Glomerular visceral epithelial cell (primary cell): ENCODE measurements around the gene APCDD1.

Experiments used
- DNase-seq: peaks from one replicate; pipeline ENCODE4 v3.0.0-alpha.2; 2016; ENCODE audit errors: extremely low spot score

APCDD1 gene

DNA sequence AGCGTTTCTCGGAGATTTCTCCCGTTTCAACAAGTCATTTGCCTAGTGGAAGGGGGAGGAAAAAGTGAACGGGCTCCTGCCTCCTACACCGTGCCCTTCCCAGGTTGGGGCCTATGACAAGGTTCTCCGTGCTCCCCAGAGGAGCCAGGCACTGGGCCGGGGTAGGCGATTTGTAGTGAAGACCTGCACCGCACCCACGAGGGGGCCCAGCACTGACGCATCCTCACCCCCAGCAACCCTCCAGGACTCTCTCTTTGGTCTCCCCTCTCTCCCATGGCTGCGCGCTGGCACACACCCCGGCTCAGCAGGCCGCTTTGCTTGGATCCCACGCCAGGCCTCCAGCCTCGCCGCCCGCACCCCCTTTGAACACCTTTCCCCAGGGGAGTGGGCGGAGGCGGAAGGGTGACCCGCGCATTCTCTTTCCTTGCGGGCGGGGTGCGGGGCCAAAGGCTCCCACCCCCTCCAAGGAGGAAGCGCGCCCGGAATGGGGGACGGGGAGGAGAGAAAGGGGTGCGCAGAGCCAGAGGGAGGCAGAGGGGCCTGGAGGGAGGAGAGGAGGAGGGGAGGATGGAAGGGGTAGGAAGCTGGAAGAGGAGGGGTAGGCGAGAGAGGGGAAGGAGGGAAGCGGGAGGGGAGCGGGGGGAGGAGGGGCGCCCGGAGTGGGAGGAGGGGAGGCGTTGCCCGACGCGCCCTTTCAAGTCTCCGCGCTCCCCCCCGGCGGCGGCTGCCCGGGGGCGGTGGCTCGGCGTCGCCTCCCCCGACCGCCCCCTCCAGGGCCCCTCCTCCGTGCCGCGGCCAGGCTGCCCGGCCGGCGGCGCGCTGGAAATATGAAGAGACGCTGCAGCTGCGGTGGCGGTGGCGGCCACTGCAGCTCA, at the start of gene APCDD1:
APCDD1 (plus strand) TSS at position 830 of the 875 bp plus-strand sequence. CDS start 347 bp downstream, outside the sequence.
- DNase-seq: no peak

DNA sequence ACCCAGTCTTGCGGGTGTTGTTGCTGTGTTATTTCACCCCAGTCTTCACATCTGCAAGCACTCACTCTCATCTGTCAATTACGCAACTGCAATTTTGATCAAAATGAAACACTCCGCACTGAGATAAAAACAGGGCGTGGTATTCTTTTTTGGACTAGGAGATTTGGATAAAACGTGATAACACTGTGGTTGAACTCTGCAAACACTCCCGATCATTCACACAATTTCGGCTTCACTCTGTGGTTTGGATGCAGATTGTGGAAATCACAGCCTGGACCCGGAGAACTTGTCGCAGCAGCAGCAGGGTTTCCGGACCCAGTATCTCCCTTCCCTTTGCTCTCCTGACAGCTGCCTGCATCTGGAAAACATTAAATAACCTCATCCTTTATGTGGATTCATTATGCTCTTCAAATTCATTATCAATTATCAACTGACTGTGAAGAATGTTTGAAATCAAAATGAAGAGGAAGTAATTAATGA, 49.4 kb upstream of the APCDD1 start:
- no peak for DNase-seq

DNA sequence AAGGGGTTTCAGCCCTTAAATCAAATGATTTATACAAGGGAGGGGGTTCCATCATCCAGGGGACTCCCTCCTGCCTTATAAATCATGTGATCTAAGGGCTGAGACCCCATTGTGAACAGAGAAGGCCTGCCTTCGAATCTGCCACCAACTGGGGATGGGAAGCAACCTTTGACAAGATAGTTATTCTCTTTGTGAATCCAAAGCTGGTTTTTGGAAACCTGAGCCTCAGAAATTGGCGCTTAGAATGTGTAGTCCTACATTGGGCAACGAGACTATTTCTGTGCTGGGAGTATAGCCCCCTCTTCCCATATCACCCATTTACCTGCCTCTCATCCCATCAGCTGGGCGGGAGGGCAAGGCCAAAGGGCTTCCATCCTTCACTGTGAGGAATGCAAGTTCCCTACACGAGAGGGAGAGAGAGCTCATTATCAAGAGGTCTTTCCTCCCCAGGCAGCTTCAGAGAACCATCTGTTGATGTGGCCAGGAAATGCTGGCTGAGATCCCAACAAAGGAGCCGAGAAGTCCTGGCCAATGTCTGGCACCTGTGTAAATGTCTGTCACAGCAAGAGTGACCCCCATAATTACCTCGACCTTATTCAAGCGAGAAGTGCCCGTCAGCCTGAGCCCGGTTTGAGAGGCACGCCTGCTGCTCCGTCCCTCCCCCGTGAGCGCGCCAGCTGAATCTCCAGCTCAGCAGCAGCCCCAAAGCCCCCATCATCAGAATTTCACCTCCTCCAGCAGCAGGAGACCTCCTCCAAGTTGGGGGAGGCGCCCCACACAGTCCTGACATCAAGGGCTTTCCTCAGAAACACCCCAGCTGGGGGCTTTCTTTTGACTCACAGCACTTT, 48.4 kb upstream of the APCDD1 start:
- no peak for DNase-seq

DNA sequence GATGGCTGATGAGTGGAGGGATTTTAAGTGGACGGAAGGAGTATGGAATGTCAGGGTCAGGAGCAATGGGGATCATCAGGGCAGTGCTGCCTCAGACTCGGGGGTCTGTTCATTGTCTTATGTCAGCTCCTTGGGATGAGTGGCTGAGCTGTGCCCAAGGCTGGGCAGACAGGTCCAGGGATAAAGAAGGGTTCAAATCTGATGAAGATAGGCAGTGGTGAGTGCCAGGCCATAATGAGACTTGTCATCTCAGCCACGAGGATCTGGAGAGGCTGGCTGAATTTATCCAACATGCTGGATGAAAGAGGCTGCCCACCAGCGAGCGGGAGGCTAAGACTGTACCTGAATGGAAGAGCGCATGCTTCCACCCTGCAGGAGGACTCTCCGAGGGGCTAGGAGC, 46.3 kb upstream of the APCDD1 start:
- DNase-seq: no peak

DNA sequence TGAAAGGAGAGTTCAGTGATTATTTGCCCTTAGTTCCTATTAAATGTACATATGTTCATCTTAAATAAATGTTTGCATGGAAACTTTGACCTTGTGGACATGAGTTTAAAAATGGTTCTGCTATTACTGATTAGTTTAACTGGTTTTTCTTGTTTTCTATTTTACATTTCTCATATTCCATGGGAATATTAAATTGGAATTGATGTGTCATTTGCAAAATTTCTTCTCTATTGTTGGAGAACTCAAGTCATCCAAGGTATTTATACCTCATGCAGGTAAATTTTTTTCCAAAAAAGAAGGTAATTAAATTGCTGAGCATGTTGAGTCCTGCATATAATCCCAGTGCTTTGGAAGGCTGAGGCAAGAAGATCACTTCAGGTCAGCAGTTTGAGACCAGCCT, 45.4 kb upstream of the APCDD1 start:
- DNase-seq: no peak

DNA sequence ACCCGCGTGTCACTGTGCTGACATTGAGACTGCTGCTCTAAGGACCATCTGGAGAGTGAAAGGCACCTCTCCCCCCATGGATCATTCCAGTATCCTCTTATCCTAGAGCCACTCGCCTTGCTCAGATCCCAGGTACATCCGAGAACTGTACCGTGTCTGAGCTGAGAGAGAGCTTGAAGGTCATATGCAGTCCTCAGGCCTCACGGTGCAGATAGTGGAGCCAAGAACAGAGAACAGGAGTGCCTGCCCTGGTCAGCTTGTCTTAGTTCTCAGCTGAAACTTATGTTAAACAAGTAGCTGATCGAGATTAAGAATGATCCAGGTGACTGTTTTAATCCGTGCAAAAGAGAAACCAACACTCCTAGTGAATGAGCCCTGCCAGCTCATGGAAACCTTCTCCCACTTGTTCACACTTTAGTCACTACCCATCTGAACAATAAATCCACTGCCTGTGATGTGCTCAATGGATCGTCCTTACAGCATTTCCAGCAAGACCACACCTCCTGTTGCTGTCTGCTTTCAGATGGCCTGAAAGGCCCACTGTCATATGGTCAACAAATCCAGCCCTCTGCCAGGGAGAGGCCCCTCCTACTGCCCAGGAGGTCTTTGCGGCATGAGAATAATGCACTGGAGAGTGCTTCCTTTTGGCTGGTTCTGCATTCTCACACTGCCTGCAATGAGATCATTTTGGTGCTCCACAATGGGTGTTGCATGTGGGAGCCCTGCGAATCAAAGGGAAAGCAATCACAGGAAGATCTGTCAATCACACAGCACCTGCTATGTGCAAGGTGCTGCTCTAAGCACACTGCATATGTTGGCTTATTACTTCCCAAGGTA, 43.7 kb upstream of the APCDD1 start:
- no peak for DNase-seq

DNA sequence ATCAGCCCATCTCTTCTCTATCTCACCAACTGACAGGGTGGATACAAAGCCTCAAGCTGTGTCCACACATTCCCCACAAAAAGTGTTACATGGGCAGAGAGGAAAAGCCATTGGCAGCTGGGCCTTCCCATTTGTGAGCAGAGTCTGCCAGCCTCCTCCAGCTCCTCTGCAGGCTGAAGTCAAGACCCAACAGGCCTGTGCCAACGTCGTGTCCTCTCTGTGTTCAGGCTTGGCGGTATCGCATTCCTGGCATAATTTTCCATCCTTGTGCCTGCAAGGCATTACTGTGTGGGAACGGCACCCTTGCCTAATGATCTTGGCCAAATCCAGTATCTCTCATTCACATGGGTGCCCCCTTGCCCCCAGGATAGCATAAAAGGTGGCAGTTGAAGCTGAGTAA, 41.5 kb upstream of the APCDD1 start:
- no peak for DNase-seq

DNA sequence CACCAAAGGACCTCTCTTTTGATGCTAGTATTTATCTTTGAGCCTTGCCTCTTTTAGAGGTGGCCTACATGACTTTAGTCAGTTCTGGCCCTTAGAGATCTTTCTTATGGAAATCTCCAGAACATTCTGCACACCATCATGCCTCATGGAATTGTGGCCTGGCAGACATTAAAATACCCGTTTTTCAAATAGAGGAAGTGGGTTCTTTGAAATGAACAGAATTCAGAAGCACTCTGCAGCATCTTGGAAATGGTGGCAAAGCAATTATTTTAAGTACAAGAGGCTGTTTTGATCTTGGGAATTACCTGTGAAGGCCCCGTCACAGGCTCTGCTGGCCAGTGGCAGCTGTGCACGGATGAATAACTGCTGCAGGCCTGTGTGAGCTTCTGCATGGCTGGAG, 40.7 kb upstream of the APCDD1 start:
- no peak for DNase-seq

DNA sequence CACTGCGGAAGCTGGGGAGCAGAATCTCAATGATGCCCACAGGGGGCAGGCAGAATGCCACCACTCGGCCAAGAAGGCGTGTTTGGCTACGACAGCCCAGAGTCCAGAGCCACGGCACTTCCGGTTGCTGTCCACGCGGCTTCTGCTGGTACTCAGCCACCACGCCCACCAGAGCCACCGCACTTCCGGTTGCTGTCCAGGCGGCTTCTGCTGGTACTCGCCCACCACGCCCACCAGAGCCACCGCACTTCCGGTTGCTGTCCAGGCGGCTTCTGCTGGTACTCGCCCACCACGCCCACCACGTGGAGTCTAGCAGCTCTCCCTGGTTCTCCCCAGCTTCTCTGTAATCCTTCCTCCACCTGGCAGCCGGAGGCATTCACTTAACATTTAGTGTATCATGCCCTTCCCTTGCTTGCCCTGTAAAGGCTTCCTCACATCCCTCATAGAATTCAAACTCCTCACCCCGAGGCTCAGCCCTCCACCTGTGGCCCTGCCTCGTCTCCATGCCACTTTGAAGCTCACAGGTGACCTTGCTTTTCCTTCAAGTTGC, 40.1 kb upstream of the APCDD1 start:
- DNase-seq: no peak

DNA sequence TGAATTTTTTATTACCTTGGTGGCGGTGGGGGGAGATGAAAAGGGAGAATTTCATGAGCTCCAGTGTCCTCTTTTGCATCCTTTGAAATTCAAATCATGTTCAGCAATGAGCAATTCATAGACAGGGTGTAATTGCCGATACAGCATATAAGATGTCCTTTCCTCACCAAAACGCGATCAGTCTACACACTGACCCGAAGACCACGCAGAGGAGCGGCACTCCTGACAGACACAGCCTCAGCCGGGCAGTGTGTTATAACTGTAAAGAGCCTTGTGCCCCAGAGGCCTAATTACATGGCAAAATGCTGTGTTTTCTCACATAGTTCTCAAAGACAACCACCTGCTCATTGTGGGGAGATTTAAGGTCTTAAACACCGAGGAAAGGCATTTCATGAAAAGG, 38.4 kb upstream of the APCDD1 start:
- DNase-seq: no peak

DNA sequence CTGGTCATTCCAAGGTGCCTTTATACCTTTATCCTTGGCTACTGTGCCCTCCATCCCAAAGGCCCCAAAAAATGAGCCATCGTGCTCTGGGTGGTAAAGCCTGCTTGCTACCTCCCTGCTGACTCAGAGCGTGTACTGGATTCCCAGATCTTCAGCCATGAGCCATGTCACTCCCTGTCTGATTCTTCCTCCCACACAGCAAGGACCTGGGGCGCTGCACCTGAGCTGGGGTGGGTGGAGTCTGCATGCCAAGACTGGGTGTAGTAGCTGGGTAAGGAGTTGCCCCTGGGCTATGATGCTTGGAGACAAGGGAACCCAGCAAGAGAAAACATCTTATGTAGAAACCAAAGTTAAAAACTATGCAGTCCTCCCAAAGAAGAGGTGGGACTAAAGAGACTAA, 37.2 kb upstream of the APCDD1 start:
- no peak for DNase-seq

DNA sequence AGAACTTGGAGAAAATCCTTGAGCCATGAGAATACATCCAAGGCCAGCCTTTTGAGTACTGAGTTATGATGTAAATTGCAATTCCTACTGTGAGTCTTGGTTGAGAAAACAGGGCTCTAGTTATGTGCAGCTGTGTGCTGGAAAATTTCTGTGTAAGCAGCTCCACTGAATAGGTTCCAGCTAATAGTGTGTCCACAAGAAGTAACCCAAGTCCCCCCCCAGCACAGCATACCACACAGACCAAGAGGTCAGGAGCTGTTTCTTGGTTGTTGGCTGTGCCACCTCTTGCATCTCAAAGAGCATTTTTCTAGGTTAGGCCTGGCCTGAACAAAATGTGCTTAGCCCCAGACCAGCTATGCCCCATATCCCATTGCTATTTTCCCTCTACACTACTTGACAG, 36.8 kb upstream of the APCDD1 start:
- DNase-seq: no peak

DNA sequence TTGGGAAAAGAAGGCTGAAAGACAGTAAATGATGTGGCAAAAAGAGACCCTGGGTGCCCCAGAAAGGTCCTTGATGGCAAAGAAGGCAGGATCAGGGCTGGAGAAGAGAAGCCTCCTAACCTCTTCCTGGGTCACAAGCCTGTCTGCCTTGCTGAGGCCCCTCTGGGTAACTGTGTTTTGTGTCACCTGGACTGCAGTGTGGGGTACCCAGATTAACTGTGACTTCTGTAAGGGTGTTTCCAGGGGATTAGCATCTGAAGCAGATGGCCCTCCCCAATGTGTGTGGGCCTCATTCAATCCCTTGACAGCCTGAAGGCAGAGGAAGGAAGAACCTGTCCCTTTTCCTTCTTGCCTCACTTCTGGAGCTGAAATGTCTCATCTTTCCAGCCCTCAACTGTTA, 35.6 kb upstream of the APCDD1 start:
- DNase-seq: no peak

DNA sequence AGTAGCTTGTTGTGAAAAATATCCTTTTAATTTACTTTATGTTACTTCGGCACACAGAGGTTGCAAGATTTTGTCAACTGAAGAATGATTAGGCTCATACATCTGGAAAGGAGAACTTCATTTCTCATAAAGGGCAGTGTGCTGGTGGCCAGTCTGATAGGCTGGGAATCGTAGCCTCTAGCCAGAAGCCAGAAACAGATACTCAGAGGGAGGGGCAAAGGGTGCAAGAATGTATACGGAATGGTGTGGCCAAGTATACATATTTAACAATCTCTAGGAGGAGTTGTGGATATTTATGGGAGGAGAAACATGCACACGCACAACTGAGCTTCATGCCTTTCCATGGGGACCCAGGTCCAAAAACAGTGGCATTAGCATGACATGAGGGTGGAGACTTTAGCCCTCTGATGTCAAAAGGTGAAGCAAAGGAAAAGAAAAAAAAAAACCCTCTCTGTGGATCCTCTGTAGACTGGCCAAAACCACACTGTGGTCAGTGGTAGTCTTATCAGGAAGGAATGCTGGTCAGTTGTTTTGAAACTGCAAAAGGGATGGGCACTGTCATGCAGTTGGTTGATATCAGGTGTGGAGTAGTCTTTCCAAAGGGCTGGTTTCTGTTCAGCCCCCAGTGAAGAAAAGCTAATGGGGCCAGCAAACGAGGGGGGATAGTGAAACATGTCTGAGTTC, 34.9 kb upstream of the APCDD1 start:
- no peak for DNase-seq

DNA sequence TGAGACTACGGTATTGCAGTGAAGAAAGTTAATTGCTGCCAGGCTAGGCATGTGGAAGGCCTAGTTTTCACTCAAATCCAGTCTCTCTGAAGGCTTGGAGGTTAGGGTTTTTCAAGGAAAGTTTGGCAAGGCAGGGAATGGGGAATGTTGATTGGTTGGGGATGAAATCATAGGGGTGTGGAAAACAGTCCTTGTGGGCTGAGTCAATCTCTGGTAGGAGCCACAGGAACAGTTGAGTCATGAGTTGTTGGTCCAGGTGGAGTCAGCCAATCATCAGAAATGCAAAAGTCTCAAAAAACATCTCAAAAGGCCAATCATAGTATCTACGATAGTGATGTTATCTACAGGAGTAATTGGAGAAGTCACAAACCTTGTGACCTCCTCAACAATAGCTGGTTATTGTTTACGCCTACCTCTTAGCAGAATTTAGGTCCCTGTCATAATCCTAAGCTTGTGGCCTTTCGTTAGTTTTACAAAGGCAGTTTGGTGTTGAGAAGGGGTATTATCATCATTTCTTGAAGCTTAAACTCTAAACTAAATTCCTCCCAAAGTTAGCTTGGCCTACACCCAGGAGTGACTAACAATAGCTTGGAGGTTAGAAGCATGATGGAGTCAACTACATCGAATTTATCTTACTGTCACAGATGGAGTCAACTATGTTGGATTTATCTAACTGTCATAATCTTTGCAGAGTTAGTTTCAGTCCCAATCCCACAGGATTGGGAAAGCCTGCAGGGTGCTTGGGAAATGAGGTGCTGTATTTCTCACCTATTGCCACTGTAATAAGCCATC, 33.7 kb upstream of the APCDD1 start:
- DNase-seq: no peak

DNA sequence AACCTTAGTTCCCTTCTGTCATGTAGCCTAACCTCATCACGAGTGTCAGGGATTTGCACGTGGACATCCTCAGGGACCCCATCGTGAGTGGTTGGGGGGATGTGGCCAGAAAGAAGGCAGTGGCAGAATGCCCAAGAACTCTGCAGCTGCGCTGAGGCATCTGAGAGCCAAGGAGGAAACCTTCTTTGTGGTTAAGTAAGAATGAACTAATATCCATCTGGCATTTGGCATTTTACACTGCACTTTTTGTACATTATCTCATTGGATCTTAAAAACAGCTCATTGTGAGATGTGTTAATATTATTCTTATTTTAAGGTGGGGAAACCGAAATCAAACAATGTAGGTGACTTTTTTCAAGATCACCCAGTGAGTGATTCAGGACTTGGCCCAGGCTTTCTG, 32.6 kb upstream of the APCDD1 start:
- no peak for DNase-seq

DNA sequence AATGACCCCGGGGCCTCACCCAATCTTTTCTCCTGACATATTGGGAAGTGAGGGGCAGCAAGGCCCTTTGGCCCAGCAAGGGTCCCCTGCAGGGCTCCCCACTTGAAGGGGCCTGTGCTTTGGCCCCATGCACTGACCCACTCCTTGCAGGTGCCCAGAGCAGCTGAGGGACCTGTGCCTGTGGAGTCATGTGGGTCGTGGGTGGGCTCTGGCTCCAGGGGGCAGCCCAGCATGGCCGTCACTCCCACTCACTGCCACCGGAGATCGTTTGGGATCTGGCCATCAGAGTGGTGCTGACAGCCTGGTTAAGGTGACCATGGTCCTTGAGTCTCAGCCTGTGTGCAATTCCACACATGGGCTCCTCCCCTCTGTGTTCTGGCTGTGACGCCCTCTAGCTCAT, 31.7 kb upstream of the APCDD1 start:
- DNase-seq: no peak

DNA sequence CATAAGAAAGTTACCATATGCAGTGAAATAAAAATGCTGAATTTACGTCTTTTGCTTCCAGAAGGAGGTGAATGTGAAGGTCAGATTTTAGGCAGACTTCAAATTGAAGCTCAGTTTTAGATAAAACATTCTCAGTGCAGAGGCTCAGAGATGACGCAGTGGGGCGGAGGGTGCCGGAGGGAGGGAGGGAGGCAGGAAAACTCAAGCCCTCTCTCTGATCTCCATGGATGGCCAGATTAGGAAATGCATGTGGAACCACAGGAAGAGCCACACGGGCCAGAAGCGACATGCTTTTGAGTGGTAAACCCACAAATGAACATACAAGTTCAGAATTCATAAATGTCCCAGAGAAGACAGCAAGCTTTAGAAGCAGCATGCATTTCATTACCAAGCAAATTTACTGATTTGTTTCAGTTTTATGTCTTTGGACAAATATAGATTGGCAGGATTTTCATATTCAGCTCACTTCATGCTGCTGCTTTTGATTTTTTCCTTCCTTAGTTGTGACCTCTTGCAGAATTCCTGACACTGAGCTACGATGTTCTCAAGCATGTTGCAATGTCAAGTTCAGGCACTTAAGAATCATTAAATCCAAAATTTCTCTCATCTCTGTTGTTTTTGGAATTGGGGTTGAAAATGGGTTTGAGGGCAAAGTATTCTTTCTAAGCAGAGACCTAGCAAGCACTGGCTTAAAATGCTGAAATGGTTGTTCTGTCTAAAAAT, 29.7 kb upstream of the APCDD1 start:
- no peak for DNase-seq

DNA sequence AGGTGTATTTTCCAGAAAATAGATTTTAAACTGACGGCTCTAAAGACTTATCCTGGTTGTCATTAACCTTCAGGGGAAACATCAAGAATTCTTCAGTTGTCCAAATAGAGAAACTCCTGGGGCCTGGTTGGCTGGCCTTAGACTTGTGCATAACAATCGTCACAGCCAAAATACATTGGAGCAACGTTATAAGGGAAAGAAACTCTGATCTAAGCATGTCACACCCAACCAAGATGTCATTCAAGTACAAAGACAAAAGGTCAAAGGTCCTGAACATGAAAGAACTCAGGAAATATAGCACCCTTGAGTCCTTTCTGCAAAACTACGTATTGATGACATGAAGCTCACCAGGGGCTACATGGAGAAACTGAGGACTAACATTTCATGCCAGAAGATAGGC, 23.8 kb upstream of the APCDD1 start:
- DNase-seq: no peak

DNA sequence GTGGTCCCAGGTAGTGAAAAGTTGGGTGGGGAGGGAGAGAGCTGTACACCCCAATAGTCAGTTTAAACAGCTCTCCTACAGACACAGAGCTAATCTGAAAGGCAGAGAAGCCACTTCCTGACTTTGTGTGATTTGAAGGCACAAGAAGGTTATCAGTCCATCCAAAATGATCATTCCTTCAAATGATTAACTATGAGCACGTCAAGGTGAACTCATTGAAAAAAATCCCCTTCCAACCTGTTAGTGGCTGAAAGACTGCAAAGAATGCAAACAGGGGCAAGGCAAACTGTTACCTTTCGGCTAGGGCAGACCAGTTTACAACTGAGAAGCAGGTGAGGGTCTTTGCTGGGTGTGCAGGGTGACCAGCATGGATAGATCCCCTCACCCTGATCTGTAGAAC, 22.8 kb upstream of the APCDD1 start:
- no peak for DNase-seq
